ENCODE data around the gene SLC22A2.

Gene SLC22A2

DNA sequence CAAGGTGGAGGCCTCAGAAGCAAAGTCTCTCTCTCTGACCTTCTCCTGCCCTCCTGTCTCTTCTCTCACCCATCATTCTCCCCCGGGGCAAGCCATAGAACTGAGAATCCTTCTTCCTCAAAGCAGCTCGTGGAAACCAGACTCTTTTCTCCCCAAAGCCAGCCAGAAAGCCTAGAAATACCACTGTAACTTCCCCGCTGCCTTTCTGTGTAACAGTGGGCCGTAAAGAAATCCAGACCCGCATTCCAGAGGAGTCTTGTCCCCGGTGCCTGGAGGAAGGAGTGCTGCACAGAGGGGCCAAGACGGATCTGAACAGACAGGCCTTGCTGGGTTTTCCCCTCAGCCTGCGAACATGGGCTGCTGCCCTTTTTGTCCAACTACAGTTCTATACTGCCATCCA is 977 bp upstream of the SLC22A2 start:
- no peaks in the 10 kb centered on the region for H3K27me3 ChIP-seq (ENCODE audit: control insufficient read depth in 1 of 2, insufficient read depth in 2 of 2, low read length in 2 of 2)
- H3K36me3 ChIP-seq (ENCODE audit: insufficient read depth, low read length): no peaks in the 10 kb centered on the region
- no peaks in the 10 kb centered on the region for H3K9me3 ChIP-seq (ENCODE audit: low read length)
- H3K9ac ChIP-seq (ENCODE audit: low read length): peak overlapping the region; percentile 1
- peak overlapping the region; percentile 64 for H3K27ac ChIP-seq (ENCODE audit: low read depth, low read length)
- no peak overlapping the region for H3K4me3 ChIP-seq (ENCODE audit: low read depth in 1 of 2, low read length in 2 of 2)
- H3K4me1 ChIP-seq (ENCODE audit: insufficient read depth, low read length): peaks cover 30% of the 10 kb centered on the region

DNA sequence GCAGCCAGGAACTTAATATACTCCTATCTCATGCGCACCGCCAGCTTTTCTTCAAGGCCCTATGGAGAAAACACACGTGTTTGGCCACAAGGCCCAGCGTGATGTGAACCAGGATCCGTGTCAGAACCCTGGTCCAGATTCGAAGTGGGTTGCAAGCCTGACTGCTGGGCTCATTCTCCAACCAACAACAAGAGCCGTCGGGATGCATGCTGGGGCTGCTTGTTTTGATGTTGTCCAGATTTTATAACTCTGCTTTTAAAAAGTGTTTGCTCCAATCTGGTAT is 463 bp upstream of the SLC22A2 start:
- Histone ChIP-seq H3K9ac (ENCODE audit: low read length) (no peak overlapping the region), H3K36me3 (ENCODE audit: insufficient read depth, low read length) (no peaks in the 10 kb centered on the region), H3K9me3 (ENCODE audit: low read length) (no peaks in the 10 kb centered on the region), H3K27ac (ENCODE audit: low read depth, low read length) (peak overlapping the region; percentile 39), H3K4me3 (ENCODE audit: low read depth in 1 of 2, low read length in 2 of 2) (no peak overlapping the region), H3K4me1 (ENCODE audit: insufficient read depth, low read length) (peaks cover 30% of the 10 kb centered on the region), H3K27me3 (ENCODE audit: control insufficient read depth in 1 of 2, insufficient read depth in 2 of 2, low read length in 2 of 2) (no peaks in the 10 kb centered on the region)

DNA sequence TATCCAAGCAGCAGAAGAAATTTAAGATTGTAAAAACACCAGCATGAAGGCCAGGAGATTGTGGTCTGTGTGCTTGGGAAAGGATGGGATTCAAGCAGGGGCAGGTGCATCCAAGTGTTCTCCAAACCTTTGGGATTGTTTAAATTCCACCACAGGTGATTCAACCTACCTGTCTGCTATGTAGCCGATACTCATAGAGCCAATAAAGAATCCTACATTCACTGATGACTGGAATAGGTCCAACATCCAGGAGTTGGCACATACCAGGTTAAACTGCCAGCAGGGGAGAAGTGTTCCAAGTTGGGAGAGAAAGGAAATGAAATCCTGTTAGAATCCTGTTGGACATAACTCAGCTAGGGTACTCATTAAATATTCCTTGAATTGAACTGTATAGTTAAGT is 2.2 kb downstream of the SLC22A2 start:
- Histone ChIP-seq H3K27ac (ENCODE audit: low read depth, low read length) (no peak overlapping the region), H3K9me3 (ENCODE audit: low read length) (no peaks in the 10 kb centered on the region), H3K4me3 (ENCODE audit: low read depth in 1 of 2, low read length in 2 of 2) (no peak overlapping the region), H3K9ac (ENCODE audit: low read length) (no peak overlapping the region), H3K4me1 (ENCODE audit: insufficient read depth, low read length) (peaks cover 30% of the 10 kb centered on the region), H3K27me3 (ENCODE audit: control insufficient read depth in 1 of 2, insufficient read depth in 2 of 2, low read length in 2 of 2) (no peaks in the 10 kb centered on the region), H3K36me3 (ENCODE audit: insufficient read depth, low read length) (no peaks in the 10 kb centered on the region)

DNA sequence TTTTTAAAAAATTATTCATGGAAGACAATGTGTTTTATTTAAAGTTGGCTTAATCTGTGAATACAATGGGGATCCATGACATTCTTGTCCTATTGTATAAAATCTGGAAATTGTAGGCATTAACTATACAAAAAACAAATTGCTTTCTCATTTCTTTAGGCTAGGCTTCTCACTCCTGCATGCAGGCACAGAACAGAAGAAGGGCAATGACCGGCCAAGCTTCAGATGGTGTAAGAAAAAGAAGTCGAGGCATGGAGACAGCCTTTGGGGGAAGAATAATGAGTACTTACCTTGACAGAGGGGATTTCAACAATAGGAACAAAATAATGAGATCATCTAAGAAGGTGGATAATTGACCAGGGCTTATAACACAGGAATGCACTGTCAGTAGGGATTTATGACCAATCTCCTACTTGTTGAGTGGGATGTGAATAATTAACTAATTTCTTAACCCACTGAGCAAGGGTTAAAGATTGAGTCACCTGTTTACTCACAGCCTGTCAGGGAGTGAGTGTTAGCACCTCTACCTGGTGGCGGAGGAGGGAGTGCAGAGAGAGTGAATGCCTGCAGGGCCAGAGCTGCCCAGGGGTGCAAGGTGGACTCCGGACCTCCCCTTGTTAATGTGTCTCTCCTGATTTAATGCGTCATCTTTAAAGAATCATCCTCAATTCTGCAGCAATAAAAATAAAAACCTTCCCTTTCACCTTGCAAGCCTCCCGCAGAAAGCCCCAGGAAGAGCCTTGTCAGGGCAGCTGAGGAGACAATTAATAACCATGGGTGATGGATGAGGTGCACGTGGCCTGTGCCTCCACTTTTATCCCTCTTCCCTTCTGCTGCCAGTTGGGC is 3.9 kb downstream of the SLC22A2 start:
- no peak overlapping the region for H3K9ac ChIP-seq (ENCODE audit: low read length)
- no peak overlapping the region for H3K27ac ChIP-seq (ENCODE audit: low read depth, low read length)
- no peaks in the 10 kb centered on the region for H3K36me3 ChIP-seq (ENCODE audit: insufficient read depth, low read length)

DNA sequence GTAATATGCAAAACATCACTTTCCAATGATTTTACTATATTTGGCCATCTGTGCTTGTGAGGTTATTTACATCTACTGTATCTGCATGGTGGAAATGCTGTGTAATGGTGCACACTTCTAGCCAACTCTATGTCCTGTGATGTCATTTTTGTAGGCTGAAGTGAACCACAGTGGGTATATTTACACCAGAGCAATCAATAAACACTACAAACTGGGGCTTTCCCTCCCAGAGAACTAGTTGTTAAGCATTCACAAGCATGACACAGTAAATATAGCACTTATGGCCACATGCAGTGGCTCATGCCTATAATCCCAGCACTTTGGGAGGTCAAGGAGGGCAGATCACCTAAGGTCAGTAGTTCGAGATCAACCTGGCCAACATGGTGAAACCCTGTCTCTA is 4.9 kb downstream of the SLC22A2 start:
- H3K4me1 ChIP-seq (ENCODE audit: insufficient read depth, low read length): peaks cover 16% of the 10 kb centered on the region
- H3K36me3 ChIP-seq (ENCODE audit: insufficient read depth, low read length): no peaks in the 10 kb centered on the region
- H3K27me3 ChIP-seq (ENCODE audit: control insufficient read depth in 1 of 2, insufficient read depth in 2 of 2, low read length in 2 of 2): no peaks in the 10 kb centered on the region
- no peak overlapping the region for H3K4me3 ChIP-seq (ENCODE audit: low read depth in 1 of 2, low read length in 2 of 2)
- H3K27ac ChIP-seq (ENCODE audit: low read depth, low read length): no peak overlapping the region
- no peak overlapping the region for H3K9ac ChIP-seq (ENCODE audit: low read length)
- no peaks in the 10 kb centered on the region for H3K9me3 ChIP-seq (ENCODE audit: low read length)

More for the DNA sequence above, 3.9 kb downstream of the SLC22A2 start:
- H3K4me1 ChIP-seq (ENCODE audit: insufficient read depth, low read length): peaks cover 24% of the 10 kb centered on the region
- H3K4me3 ChIP-seq (ENCODE audit: low read depth in 1 of 2, low read length in 2 of 2): no peak overlapping the region
- no peaks in the 10 kb centered on the region for H3K27me3 ChIP-seq (ENCODE audit: control insufficient read depth in 1 of 2, insufficient read depth in 2 of 2, low read length in 2 of 2)
- H3K9me3 ChIP-seq (ENCODE audit: low read length): no peaks in the 10 kb centered on the region

DNA sequence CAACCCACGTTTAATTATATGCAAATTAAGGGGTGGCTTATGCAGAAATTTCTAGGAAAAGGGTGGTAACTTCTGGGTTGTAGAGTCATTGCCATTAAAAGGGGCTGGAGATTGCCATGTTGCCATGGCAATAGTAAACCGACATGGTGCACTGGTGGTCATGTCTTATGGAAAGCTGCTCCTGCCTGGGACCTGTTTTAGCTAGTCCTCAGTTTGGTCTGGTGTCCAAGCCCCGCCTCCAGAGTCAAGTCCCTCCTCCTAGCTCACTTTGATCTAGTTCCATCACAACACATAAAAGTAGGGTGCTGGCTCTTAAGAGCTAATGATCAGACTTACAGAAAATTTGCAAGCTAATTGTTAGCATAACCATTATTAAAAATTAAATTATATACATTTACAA is 5.3 kb downstream of the SLC22A2 start:
- Histone ChIP-seq H3K27ac (ENCODE audit: low read depth, low read length) (no peak overlapping the region), H3K4me1 (ENCODE audit: insufficient read depth, low read length) (peaks cover 16% of the 10 kb centered on the region), H3K9me3 (ENCODE audit: low read length) (no peaks in the 10 kb centered on the region), H3K9ac (ENCODE audit: low read length) (no peak overlapping the region), H3K4me3 (ENCODE audit: low read depth in 1 of 2, low read length in 2 of 2) (no peak overlapping the region), H3K27me3 (ENCODE audit: control insufficient read depth in 1 of 2, insufficient read depth in 2 of 2, low read length in 2 of 2) (no peaks in the 10 kb centered on the region), H3K36me3 (ENCODE audit: insufficient read depth, low read length) (no peaks in the 10 kb centered on the region)

DNA sequence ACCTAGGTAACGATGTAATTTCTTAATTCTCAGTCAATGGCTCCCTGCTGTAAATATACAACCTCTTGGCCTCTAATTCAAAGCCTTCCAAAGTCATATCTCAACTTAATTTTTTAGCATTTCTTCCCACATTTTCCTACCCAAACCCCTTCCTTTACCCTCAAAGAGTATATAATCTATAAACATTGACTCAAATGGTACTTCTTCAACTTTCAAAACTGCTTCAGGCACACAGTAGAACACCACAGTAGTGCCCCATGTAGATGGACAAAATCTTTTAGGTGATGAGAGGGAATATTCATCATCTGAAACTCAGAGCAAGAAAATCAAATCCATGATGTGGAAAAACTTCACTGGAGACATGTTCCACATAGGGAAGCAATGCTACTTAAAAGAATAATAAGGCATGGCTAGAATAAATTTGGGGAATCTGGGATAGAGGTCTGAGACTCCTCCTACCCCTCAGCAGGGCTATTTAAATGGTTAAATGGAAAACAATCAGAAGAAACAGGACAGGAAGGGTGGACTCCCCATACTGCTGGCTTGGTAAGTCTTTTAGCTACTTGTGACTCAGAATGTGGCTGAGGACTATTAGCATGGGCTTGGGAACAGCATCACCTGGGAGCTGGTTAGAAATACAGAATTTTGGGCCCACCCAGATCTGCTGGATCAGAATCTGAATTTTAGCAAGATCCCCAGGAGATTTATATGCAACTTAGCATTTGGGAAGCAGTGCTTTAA is 6.4 kb downstream of the SLC22A2 start:
- Histone ChIP-seq H3K9ac (ENCODE audit: low read length) (no peak overlapping the region), H3K4me1 (ENCODE audit: insufficient read depth, low read length) (peaks cover 15% of the 10 kb centered on the region), H3K27me3 (ENCODE audit: control insufficient read depth in 1 of 2, insufficient read depth in 2 of 2, low read length in 2 of 2) (no peaks in the 10 kb centered on the region), H3K36me3 (ENCODE audit: insufficient read depth, low read length) (no peaks in the 10 kb centered on the region), H3K27ac (ENCODE audit: low read depth, low read length) (no peak overlapping the region), H3K9me3 (ENCODE audit: low read length) (no peaks in the 10 kb centered on the region), H3K4me3 (ENCODE audit: low read depth in 1 of 2, low read length in 2 of 2) (no peak overlapping the region)

DNA sequence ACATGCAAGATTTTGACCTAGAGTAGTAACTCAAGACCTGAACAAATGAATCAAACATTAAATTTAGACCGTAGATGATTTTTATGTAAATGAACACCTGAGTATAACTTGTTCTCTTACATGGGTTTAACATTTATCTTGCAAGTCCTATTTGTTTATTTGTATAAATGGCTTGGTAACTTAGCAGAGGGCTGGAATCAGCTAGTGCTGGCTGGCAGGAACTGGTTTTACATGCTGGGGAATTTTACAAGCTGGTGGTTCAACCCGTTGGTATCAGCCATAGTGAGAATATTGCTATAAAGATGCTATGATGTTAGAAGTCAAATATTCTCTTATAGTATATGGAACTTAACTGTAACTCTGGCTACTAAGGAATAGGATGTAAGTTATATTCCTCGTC is 8.9 kb downstream of the SLC22A2 start:
- H3K4me1 ChIP-seq (ENCODE audit: insufficient read depth, low read length): peaks cover 17% of the 10 kb centered on the region
- H3K27me3 ChIP-seq (ENCODE audit: control insufficient read depth in 1 of 2, insufficient read depth in 2 of 2, low read length in 2 of 2): no peaks in the 10 kb centered on the region
- no peaks in the 10 kb centered on the region for H3K36me3 ChIP-seq (ENCODE audit: insufficient read depth, low read length)
- H3K9ac ChIP-seq (ENCODE audit: low read length): no peak overlapping the region
- no peaks in the 10 kb centered on the region for H3K9me3 ChIP-seq (ENCODE audit: low read length)
- no peak overlapping the region for H3K4me3 ChIP-seq (ENCODE audit: low read depth in 1 of 2, low read length in 2 of 2)
- H3K27ac ChIP-seq (ENCODE audit: low read depth, low read length): no peak overlapping the region

DNA sequence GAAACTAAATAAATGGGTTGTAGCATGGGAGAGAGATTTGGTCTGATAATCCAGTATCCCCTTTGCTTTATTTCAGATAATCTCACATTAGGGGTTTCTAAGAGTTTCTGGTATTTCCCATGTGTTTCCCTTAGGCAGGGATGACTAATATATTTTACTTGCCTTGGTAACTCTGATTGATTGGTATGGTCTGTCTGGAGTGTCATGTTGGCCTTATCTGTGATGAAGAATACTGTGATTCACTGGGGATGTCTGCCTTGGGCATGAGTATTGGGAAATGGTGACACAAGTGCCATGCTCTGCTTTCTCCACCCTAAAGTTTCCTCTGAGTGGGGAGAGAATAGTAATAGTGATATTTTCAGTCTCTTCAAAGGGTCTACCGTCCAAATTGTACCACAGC is 10.1 kb downstream of the SLC22A2 start:
- no peaks in the 10 kb centered on the region for H3K27me3 ChIP-seq (ENCODE audit: control insufficient read depth in 1 of 2, insufficient read depth in 2 of 2, low read length in 2 of 2)
- H3K27ac ChIP-seq (ENCODE audit: low read depth, low read length): no peak overlapping the region
- H3K9ac ChIP-seq (ENCODE audit: low read length): no peak overlapping the region
- no peaks in the 10 kb centered on the region for H3K36me3 ChIP-seq (ENCODE audit: insufficient read depth, low read length)
- H3K4me1 ChIP-seq (ENCODE audit: insufficient read depth, low read length): peaks cover 19% of the 10 kb centered on the region
- H3K9me3 ChIP-seq (ENCODE audit: low read length): no peaks in the 10 kb centered on the region
- no peak overlapping the region for H3K4me3 ChIP-seq (ENCODE audit: low read depth in 1 of 2, low read length in 2 of 2)

DNA sequence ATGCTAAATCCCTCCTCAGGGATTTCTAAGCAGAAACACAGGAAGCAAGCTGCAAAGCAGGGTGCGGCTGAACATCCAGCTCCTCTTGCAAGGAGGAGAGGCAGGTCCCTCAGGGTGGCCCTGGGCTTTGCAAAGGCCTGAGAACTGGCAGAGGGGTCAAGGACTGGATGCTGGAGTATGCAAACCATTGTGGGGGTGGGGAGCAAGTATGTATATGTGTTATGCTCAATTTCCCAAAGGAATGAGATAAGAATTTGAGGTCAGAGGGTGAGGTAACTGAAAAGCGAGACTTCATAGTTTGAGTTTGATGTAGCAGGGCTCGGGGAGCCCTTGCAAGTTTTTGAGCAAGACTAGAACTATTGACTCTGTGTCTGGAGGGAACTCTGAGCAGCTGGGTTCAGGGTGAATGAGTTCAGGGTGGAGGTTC is 11.2 kb downstream of the SLC22A2 start:
- Histone ChIP-seq H3K9me3 (ENCODE audit: low read length) (no peaks in the 10 kb centered on the region), H3K36me3 (ENCODE audit: insufficient read depth, low read length) (no peaks in the 10 kb centered on the region), H3K4me3 (ENCODE audit: low read depth in 1 of 2, low read length in 2 of 2) (no peak overlapping the region), H3K4me1 (ENCODE audit: insufficient read depth, low read length) (peaks cover 19% of the 10 kb centered on the region), H3K9ac (ENCODE audit: low read length) (no peak overlapping the region), H3K27me3 (ENCODE audit: control insufficient read depth in 1 of 2, insufficient read depth in 2 of 2, low read length in 2 of 2) (no peaks in the 10 kb centered on the region), H3K27ac (ENCODE audit: low read depth, low read length) (no peak overlapping the region)

DNA sequence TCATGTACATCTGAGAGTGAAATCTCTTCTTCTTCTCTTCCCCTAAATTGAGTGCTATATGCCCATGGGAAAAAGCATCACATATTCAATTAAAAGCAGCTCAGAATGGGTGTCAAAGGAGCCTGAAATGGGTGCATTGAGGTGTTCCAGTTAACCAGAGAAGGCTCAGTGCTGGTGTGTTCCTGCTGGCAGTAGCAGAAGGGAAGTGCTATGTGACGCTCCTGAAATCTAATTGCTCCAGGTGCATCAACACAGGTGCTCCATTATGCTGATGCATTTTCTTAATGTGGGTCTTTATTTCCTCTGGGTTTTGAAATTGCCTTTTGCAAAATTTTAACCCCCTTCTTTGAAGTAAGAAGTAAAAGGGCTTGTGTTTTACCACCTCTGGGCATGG is 17.9 kb downstream of the SLC22A2 start:
- Histone ChIP-seq H3K9ac (ENCODE audit: low read length) (no peak overlapping the region), H3K27ac (ENCODE audit: low read depth, low read length) (no peak overlapping the region), H3K36me3 (ENCODE audit: insufficient read depth, low read length) (no peaks in the 10 kb centered on the region), H3K9me3 (ENCODE audit: low read length) (no peaks in the 10 kb centered on the region), H3K27me3 (ENCODE audit: control insufficient read depth in 1 of 2, insufficient read depth in 2 of 2, low read length in 2 of 2) (no peaks in the 10 kb centered on the region), H3K4me3 (ENCODE audit: low read depth in 1 of 2, low read length in 2 of 2) (no peak overlapping the region), H3K4me1 (ENCODE audit: insufficient read depth, low read length) (peaks cover 4% of the 10 kb centered on the region)
